GM10266 (cell line): ENCODE measurements around the gene FRMD1.

Source experiments
- DNase-seq: peaks from one replicate; pipeline ENCODE4 v3.0.0; 2012; ENCODE audit errors: extremely low spot score
- TF ChIP-seq, protein P1 (sequence below): IDR thresholded peaks from 2 replicates; pipeline ENCODE4 v1.5.1; 2012; ENCODE audit warnings: mild to moderate bottlenecking, low read depth; ENCODE audit not compliant: control insufficient read depth, insufficient read depth; ENCODE audit errors: missing control alignments

Gene FRMD1

DNA sequence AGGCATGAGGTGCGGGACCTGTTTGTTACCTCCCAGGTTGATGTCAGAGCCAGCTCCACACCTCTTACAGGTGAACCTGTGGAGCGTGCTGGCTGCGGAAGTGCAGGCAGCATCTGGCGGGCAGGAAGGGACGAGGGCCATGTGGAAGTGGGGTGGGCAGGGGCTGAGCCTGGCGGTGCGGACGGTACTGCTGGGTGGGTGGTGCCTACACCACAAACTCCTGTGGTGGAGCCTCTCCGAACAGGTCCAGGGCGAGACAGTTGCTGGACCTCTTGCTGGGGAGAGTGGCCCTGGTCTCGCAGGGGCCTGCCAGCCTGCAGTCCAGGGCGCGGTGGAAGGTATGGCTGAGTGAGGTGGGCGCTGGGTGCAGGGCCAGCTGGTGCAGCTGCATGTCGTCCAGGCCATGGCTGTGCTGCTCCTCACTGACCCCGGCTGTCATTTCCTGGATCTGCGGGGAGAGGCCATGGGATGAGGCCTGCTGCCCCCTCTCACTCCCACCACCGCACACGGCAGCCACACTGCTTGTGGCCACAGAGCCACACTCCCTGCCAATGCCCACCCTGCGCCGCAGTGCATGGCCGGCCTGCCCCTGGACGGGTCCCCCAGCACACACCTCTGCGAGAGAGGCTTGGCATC is 22.0 kb downstream of the FRMD1 start:
- DNase-seq = no peak
- TF ChIP-seq, protein P1, sequence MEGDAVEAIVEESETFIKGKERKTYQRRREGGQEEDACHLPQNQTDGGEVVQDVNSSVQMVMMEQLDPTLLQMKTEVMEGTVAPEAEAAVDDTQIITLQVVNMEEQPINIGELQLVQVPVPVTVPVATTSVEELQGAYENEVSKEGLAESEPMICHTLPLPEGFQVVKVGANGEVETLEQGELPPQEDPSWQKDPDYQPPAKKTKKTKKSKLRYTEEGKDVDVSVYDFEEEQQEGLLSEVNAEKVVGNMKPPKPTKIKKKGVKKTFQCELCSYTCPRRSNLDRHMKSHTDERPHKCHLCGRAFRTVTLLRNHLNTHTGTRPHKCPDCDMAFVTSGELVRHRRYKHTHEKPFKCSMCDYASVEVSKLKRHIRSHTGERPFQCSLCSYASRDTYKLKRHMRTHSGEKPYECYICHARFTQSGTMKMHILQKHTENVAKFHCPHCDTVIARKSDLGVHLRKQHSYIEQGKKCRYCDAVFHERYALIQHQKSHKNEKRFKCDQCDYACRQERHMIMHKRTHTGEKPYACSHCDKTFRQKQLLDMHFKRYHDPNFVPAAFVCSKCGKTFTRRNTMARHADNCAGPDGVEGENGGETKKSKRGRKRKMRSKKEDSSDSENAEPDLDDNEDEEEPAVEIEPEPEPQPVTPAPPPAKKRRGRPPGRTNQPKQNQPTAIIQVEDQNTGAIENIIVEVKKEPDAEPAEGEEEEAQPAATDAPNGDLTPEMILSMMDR = no peak

DNA sequence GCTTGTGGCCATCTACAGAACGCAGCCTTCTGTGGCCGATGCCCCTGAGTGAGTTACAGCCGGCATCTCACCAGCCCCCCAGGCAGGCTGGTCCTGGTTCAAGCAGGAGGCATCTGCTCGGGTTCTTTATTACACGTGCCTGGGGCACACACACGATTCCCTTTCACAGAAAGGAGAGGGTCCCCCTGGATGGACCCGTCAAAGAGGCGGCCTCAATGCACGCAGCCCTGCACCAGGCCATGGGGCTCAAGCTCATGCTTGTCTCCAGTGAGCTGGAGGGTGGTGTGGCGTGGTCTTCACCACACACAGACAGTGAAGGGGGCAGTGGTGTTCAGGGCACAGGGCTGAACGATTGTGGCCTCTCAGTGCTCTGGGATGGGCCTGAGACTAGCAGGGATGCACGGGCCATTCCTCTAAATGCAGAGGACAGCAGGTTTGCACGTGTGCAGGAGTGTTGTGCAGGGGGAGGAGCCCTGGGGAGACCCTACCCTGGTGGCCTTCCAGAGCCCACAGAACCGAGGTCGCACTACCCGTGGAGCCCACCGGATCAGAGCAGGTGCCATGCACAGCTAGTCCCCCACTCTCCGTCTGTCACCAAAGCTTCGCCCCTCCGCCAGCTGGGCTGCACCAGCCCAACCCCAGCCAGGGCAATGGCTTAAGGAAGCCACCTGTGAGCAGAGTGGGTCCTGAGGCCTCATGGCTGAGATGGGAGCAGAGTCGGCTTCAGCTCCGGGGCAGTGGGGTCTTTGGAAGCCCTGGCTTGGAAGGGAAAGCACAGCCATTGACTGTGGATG is 23.1 kb downstream of the FRMD1 start:
- TF ChIP-seq, protein P1 = no peak

DNA sequence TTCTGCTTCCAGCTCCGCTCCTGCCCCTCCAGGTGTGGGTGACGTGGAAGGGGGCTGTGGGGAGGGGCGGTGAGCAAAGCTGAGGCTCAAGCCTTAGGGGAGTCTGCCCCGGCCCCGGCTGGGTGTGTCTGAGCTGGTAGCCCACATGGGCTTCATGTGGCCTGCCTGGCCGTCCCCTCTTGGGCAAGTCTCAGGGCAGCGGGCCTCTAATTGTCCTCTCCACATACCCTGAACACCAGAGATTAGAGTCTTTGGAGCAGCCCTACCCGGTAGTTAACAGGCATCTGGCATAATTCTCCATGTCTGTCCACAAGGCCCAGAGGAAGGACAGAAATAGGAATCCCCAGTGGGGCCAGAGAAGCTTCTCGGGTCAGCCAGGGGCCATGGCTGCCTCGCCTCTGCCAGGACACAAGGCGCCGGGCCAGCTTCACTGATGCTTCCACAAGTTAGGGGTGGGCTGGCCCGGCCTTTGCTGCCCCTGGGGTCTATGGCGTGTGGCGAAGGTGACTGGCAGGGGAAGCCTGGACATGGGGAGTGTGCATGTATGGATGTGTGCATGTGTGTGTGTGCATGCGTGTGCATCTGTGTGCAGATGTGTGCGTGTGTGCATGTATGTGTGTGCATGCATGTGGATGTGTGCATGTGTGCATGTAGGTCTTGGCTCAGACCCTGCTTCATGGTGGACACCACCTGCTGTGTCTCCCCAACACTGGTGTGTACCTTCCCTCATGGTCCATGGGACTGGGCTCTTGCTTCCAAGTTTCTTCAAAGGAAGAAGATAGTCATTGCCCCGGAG is 24.0 kb downstream of the FRMD1 start:
- no peak for DNase-seq
- TF ChIP-seq, protein P1 = no peak

More for the DNA sequence above, 23.1 kb downstream of the FRMD1 start:
- no peak for DNase-seq

DNA sequence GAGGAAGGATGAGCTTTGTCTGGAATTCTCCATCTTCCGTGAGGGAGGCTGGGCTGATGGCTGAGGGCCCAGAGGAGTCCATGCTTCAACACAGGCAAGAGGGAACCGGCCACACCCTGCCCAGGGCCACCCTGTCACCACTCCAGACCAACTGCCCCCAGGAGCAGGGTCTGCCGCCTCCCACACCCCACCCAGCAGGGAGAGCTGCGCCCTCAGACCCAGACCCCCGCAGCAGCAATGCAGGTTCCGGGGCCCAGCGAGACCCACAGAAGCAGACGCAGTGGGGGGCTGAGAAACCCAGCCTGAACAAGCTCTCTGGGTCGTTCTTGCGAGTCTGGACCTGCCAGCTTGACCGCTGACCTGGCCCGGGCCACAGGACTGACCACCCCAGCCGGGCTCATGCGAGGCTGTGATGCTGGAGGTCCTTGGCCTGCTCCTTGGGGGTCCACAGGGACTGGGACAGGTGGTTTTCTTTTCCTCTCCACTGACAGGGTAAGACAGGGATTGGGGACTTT is 25.0 kb downstream of the FRMD1 start:
- TF ChIP-seq, protein P1 = no peak
- no peak for DNase-seq

DNA sequence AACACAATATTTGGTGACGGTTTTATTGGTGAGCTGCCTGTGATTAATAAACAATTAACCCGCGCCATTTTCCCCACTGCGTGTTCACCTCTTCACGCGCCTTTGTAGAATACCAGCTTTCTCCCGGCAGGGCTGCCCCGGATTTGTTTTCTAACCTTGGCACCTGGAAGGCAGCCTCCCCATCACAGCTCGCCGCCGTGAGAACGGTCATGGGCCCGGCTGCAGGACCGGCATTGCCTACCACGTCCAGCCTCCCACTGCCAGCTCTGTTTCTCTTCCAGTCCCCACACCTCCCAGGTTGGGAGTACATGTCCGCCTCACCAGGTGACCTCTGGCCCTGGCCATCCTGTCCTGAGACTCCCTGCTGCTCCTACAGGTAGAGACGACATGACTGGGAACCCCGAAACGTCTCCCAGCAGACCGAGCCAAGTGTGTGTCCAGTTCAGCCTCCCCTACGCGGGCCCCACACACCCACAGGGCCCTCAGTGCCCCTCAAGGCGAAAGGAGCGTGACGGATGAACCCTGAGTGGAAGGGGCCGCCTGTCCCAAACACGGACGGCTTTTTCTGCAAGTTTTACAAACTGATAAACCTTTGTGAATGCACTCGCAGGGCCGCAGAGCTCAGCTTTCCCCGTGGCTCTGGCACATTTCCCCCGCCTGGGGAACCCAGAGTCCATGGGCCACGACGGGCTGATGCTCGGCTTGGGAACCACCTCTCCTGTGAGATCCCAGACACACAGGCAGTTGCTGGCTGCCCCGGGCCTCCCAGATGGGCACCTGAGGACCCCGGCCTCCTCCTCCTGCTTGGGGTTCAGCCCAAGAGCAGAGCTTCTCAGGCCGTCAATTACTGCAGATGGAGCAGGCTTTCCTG is 25.7 kb downstream of the FRMD1 start:
- TF ChIP-seq, protein P1 = no peak
- DNase-seq = no peak

DNA sequence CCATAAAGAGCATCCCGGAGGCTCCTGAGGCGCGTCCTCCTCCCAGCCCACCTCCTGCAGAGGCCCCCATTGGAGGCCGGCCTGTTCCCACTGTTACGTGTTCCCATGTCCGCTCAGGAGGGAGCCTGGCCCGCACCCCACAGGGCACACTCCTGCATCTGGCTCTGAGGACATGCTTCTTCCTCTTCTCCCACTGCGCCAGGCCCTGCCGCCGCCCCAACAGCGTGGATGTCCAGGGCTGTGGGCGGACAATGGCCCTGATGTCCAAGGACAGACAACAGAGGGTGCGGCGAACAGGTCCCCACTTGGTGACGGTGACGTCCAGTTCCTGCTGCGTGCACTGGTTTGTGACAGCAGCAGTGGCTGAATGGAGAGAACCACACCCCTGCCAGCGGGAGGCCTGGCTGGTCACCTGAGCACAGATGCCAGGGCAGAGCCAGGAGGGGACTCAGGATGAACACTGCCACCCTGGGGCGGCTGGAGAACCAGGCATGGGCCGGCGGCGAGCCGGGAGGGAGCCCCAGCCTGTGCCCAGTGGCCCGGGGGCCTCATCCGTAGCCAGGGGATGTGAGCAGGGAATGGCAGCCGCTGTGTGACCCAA is 26.6 kb downstream of the FRMD1 start:
- DNase-seq = no peak
- TF ChIP-seq, protein P1 = no peak
